GM06990 (cell line): ENCODE data around the gene MEOX2.

ENCODE experiments used
- DNase-seq: peaks from one replicate; pipeline ENCODE4 v3.0.0-alpha.2; 2011; ENCODE audit not compliant: insufficient read length; ENCODE audit errors: extremely low read depth
- H3K27me3 ChIP-seq: replicated peaks from 2 replicates; pipeline ENCODE4 v1.6.0; 2011; ENCODE audit warnings: low read length; ENCODE audit not compliant: control insufficient read depth, insufficient read depth
- H3K36me3 ChIP-seq: 2 replicates; pipeline ENCODE4 v1.5.1; 2011; ENCODE audit warnings: low read length; ENCODE audit not compliant: control insufficient read depth, insufficient read depth
- H3K4me3 ChIP-seq: replicated peaks from 2 replicates; pipeline ENCODE4 v1.5.1; 2011; ENCODE audit warnings: low read depth, mild to moderate bottlenecking, control low read depth, low read length
- TF ChIP-seq, protein P1 (sequence below): IDR thresholded peaks from 2 replicates; pipeline ENCODE4 v1.5.1; 2011; ENCODE audit warnings: low read length, control low read depth, mild to moderate bottlenecking, inconsistent platforms; ENCODE audit not compliant: insufficient read depth, poor library complexity, severe bottlenecking

The MEOX2 gene

DNA sequence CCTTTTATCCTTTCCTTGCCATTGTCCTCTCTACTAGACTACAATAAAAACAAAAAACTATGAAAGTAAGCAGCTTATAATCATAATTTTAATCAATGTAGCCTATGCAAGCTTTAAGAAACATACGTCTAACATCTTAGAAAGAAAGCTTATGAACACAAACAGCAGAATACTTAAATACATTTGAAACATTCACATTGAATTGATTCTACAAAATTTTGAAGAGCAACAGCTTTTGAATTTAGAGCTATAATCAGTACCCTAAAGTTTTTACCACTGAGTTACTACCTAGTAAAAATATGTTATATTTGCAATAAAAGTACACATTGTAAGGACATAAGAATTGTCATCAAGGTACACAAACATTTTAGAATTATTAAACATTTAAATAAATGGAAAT, 7.2 kb downstream of the MEOX2 start:
- Histone ChIP-seq H3K27me3 (no peaks in the 10 kb centered on the region), H3K36me3 (no peaks in the 10 kb centered on the region), H3K4me3 (no peak overlapping the region)
- no peak for DNase-seq
- TF ChIP-seq, protein P1, sequence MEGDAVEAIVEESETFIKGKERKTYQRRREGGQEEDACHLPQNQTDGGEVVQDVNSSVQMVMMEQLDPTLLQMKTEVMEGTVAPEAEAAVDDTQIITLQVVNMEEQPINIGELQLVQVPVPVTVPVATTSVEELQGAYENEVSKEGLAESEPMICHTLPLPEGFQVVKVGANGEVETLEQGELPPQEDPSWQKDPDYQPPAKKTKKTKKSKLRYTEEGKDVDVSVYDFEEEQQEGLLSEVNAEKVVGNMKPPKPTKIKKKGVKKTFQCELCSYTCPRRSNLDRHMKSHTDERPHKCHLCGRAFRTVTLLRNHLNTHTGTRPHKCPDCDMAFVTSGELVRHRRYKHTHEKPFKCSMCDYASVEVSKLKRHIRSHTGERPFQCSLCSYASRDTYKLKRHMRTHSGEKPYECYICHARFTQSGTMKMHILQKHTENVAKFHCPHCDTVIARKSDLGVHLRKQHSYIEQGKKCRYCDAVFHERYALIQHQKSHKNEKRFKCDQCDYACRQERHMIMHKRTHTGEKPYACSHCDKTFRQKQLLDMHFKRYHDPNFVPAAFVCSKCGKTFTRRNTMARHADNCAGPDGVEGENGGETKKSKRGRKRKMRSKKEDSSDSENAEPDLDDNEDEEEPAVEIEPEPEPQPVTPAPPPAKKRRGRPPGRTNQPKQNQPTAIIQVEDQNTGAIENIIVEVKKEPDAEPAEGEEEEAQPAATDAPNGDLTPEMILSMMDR = no peak

GRCh38 chr7:15678653-15679052, 7.8 kb downstream of the MEOX2 start:
- TF ChIP-seq, protein P1 = no peak
- H3K27me3 ChIP-seq = no peaks in the 10 kb centered on the region
- H3K4me3 ChIP-seq = no peak overlapping the region
- H3K36me3 ChIP-seq = no peaks in the 10 kb centered on the region
- DNase-seq = no peak

DNA sequence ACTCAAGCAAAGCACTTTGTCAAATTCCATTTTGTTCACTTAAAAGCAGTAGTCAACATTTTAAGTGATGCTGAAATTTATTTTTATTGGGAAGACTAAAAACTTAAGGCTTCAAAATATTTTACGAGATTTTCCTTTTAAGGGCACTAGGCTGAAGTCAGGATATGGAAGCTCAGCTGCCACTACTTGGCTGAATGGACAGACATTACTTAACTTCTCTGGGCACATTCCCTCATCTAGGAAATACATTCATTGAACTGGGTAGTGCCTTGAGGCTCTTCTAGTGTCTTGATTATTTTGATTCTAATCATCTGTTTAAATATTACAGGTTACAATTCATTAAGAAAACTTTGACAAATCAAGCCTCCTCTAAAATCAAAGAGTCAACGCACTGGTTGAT, 11.1 kb downstream of the MEOX2 start:
- Histone ChIP-seq H3K27me3 (no peaks in the 10 kb centered on the region), H3K4me3 (no peak overlapping the region), H3K36me3 (no peaks in the 10 kb centered on the region)
- DNase-seq = no peak
- TF ChIP-seq, protein P1 = no peak

DNA sequence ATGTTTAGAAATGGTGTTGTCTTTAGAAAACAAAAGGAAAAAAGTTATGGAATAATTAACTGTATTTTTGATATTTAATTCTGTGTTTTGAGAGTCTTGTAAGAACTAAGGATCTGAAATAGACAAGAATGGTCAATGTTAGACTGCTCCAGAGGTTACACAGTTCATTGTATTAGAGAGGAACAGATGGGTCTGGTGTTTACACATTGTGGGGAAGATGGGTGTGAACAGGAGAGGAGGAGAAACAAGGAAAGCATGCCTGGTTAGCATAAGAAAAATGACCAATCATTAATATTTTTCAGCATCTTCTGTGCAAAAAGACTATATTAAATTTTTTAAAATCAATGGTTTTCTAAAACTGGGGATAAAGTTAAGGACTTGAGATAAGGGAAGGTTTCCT, 11.9 kb downstream of the MEOX2 start:
- H3K36me3 ChIP-seq = no peaks in the 10 kb centered on the region
- no peak for DNase-seq
- TF ChIP-seq, protein P1 = no peak
- H3K4me3 ChIP-seq = no peak overlapping the region
- H3K27me3 ChIP-seq = no peaks in the 10 kb centered on the region

- H3K4me3 ChIP-seq = no peak overlapping the region
- TF ChIP-seq, protein P1 = no peak
- no peak for DNase-seq
- H3K27me3 ChIP-seq = no peaks in the 10 kb centered on the region
- H3K36me3 ChIP-seq = no peaks in the 10 kb centered on the region
These were observed 16.9 kb downstream of the MEOX2 start for GRCh38 chr7:15669443-15670090.

DNA sequence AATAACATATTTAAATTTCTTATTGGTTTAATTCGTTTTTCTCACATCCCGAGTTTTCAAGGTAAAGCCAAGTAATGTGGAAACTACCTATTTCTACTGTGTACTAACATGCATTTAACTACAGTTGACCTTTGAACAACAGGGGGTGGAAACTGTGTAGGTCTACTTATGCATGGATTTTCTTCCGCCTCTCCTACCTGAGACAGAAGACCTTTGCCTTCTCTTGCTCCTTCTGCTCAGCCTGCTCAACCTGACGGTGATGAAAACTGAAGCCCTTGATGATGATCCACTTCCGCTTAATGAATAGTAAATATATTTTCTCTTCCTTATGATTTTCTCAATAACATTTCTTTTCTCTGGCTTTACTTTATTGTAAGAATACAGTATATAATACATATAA, 18.5 kb downstream of the MEOX2 start:
- no peaks in the 10 kb centered on the region for H3K27me3 ChIP-seq
- TF ChIP-seq, protein P1 = no peak
- DNase-seq = no peak

More for the DNA sequence above, 18.5 kb downstream of the MEOX2 start:
- Histone ChIP-seq H3K4me3 (no peak overlapping the region), H3K36me3 (no peaks in the 10 kb centered on the region)
